ENCODE results near the gene FAM240A. TPM values are rescaled to one million over a fixed set of nuclear protein-coding genes. Genes with fewer than 3 reads are reported as not detected.

Gene FAM240A
- total and polyA plus RNA-seq, 2 donors (not counting 1 experiment from before 2014, with no cell fraction given), result not detected

DNA sequence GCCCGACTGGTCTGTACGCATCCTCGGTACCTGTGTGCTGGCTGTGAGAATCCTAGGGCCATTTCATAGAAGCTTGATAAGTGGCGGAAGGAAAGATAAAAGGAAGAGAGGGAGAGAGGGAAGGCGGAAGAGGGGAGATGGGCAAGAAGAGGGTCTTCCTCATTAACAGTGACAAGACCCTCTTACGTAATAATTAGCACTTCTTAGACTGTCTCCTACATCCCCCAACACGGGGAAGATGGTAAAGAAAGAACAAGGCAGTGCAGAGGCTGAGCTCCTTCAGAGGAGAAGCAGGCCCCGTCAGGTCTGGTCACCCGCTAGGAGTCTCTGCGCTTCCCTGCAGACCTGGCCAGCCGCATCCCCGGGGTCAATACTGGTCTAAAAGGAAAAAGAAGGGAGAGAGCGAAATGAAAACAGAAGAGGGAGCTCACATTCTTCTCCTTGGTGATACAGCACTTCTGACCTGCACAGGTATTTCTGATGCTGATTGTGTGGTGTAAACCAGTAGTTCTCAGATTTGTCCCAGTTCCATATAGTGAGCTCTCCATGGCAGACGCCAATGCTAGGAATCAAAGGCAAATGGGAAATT is 19.0 kb upstream of the FAM240A start:
- no peak for ATAC-seq (ENCODE audit: low read depth)
- WGBS (ENCODE audit: insufficient coverage), result 90% methylated on average over 8 of the region's 14 CpGs
- Histone ChIP-seq H3K27ac (ENCODE audit: low read length in 2 of 2) (no peak overlapping the region), H4K20me1 (ENCODE audit: control insufficient read depth, insufficient read depth, low read length, poor library complexity, severe bottlenecking) (no peaks in the 10 kb centered on the region), H3K9ac (ENCODE audit: low read length) (no peak overlapping the region), H3K9me3 (ENCODE audit: control extremely low read depth in 1 of 3, control insufficient read depth in 2 of 3, insufficient read depth in 1 of 3, low read length in 2 of 3) (no peaks in the 10 kb centered on the region), H3K4me1 (ENCODE audit: control insufficient read depth in 2 of 2, insufficient read depth in 2 of 2, low read length in 2 of 2) (no peaks in the 10 kb centered on the region), H2AFZ (ENCODE audit: insufficient read depth, low read depth, low read length, poor library complexity, severe bottlenecking) (no peak overlapping the region), H3K4me2 (replicated peaks; ENCODE audit: low read depth, low read length, poor library complexity, severe bottlenecking) (no peak overlapping the region), H3K36me3 (replicated peaks in 1 of 2; ENCODE audit: control extremely low read depth in 1 of 2, control insufficient read depth in 1 of 2, extremely low read depth in 1 of 2, insufficient read depth in 2 of 2, low read length in 1 of 2) (no peaks in the 10 kb centered on the region), H3K27me3 (replicated peaks in 1 of 4; ENCODE audit: control extremely low read depth in 1 of 4, control insufficient read depth in 3 of 4, insufficient read depth in 4 of 4, low read length in 3 of 4) (no peaks in the 10 kb centered on the region), H3K4me3 (ENCODE audit: control extremely low read depth in 1 of 5, extremely low read depth in 1 of 5, insufficient read depth in 1 of 5, low read depth in 2 of 5, low read length in 4 of 5) (no peak overlapping the region), H3K79me2 (ENCODE audit: control insufficient read depth, insufficient read depth, low read length) (no peaks in the 10 kb centered on the region)
- H3K9me3 Mint-ChIP-seq (ENCODE audit: insufficient read depth), result no peaks in the 10 kb centered on the region
- no peak overlapping the region for H3K4me3 Mint-ChIP-seq
- ChIA-PET POLR2A (no interaction called here), CTCF (interaction anchor here (1.1 kb wide), 1 partner anchor 105 kb away, joined by 3 read pairs; no protein-coding TSS in a partner anchor)
- no peaks in the 10 kb centered on the region for H3K4me1 Mint-ChIP-seq
- intact Hi-C loops (cut with micrococcal nuclease), result no loop called here
- peaks cover 15% of the 10 kb centered on the region for H3K27me3 Mint-ChIP-seq
- DNase-seq, result no peak
- H3K27ac Mint-ChIP-seq, result no peak overlapping the region
- TF ChIP-seq, protein P1, sequence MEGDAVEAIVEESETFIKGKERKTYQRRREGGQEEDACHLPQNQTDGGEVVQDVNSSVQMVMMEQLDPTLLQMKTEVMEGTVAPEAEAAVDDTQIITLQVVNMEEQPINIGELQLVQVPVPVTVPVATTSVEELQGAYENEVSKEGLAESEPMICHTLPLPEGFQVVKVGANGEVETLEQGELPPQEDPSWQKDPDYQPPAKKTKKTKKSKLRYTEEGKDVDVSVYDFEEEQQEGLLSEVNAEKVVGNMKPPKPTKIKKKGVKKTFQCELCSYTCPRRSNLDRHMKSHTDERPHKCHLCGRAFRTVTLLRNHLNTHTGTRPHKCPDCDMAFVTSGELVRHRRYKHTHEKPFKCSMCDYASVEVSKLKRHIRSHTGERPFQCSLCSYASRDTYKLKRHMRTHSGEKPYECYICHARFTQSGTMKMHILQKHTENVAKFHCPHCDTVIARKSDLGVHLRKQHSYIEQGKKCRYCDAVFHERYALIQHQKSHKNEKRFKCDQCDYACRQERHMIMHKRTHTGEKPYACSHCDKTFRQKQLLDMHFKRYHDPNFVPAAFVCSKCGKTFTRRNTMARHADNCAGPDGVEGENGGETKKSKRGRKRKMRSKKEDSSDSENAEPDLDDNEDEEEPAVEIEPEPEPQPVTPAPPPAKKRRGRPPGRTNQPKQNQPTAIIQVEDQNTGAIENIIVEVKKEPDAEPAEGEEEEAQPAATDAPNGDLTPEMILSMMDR (IDR thresholded peaks at IDR 0.05), result no peak
- TF ChIP-seq EZH2 (IDR thresholded peaks at IDR 0.05; ENCODE audit: borderline replicate concordance, insufficient read depth, low read depth, low read length, poor library complexity, severe bottlenecking), result no peak

DNA sequence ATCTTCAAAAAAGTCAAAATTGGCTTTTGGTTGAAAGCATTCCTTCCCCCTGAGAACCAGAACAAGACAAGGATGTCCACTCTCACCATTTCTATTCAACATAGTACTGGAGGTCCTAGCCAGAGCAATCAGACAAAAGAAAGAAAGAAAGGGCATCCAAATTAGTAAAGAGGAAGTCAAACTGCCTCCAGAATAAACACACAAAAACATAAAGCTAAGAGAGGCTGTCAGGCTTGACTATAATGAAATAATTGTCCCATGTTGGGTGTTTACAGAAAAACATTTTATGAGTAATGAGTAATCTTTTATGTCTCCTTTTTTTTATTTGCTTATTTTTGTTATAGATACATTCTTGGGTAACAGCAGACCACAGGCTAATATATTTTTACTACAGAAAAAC is 18.3 kb upstream of the FAM240A start:
- ATAC-seq (ENCODE audit: low read depth) (no peak), DNase-seq (no peak)
- Histone ChIP-seq H3K9me3 (ENCODE audit: control extremely low read depth in 1 of 3, control insufficient read depth in 2 of 3, insufficient read depth in 1 of 3, low read length in 2 of 3) (no peaks in the 10 kb centered on the region), H2AFZ (ENCODE audit: insufficient read depth, low read depth, low read length, poor library complexity, severe bottlenecking) (no peak overlapping the region), H3K36me3 (replicated peaks in 1 of 2; ENCODE audit: control extremely low read depth in 1 of 2, control insufficient read depth in 1 of 2, extremely low read depth in 1 of 2, insufficient read depth in 2 of 2, low read length in 1 of 2) (no peaks in the 10 kb centered on the region), H3K9ac (ENCODE audit: low read length) (no peak overlapping the region), H3K27me3 (replicated peaks in 1 of 4; ENCODE audit: control extremely low read depth in 1 of 4, control insufficient read depth in 3 of 4, insufficient read depth in 4 of 4, low read length in 3 of 4) (no peaks in the 10 kb centered on the region), H4K20me1 (ENCODE audit: control insufficient read depth, insufficient read depth, low read length, poor library complexity, severe bottlenecking) (no peaks in the 10 kb centered on the region), H3K27ac (ENCODE audit: low read length in 2 of 2) (no peak overlapping the region), H3K79me2 (ENCODE audit: control insufficient read depth, insufficient read depth, low read length) (no peaks in the 10 kb centered on the region), H3K4me1 (ENCODE audit: control insufficient read depth in 2 of 2, insufficient read depth in 2 of 2, low read length in 2 of 2) (no peaks in the 10 kb centered on the region), H3K4me3 (ENCODE audit: control extremely low read depth in 1 of 5, extremely low read depth in 1 of 5, insufficient read depth in 1 of 5, low read depth in 2 of 5, low read length in 4 of 5) (no peak overlapping the region), H3K4me2 (replicated peaks; ENCODE audit: low read depth, low read length, poor library complexity, severe bottlenecking) (no peak overlapping the region)
- Mint-ChIP-seq H3K27ac (no peak overlapping the region), H3K4me1 (no peaks in the 10 kb centered on the region), H3K4me3 (no peak overlapping the region), H3K27me3 (peaks cover 15% of the 10 kb centered on the region), H3K9me3 (ENCODE audit: insufficient read depth) (no peaks in the 10 kb centered on the region)
- intact Hi-C loops (cut with micrococcal nuclease), result no loop called here
- TF ChIP-seq EZH2 (IDR thresholded peaks at IDR 0.05; ENCODE audit: borderline replicate concordance, insufficient read depth, low read depth, low read length, poor library complexity, severe bottlenecking), result no peak
- TF ChIP-seq, protein P1 (IDR thresholded peaks at IDR 0.05), result no peak
- ChIA-PET CTCF (interaction anchor here (1.1 kb wide), 1 partner anchor 105 kb away, joined by 3 read pairs; no protein-coding TSS in a partner anchor), POLR2A (no interaction called here)

All from B cell (primary cell).